K562 (cell line): ENCODE data around the gene PDCD7. TPM values are rescaled to one million over a fixed set of nuclear protein-coding genes. Genes with fewer than 3 reads are reported as not detected.

Source experiments
- ATAC-seq: fragments of 200-7000 bp; cut with Tn5 transposase; 3 replicates; pipeline ENCODE4 v1.9.1; 2020; ENCODE audit warnings: moderate library complexity
- BruUV-seq: library from RNA; stranded (reverse); fragments of 400-500 nt; replicated peaks from 2 replicates; lab custom pipeline; 2021; lab: Mats Ljungman, UMichigan
- CTCF ChIA-PET: fragments of 300-600 bp; formaldehyde crosslinking; extraction: SDS; loops from one replicate; lab custom pipeline; 2021; ENCODE audit warnings: low intra/inter-chr PET ratio; lab: Yijun Ruan, JAX
- POLR2A ChIA-PET: fragments of 300-600, 350-650 bp; sonication (Branson Sonifier 250); formaldehyde crosslinking; extraction: SDS; loops from one replicate; lab custom pipeline; 2021; ENCODE audit warnings: antibody characterized with exemption, inconsistent platforms; lab: Yijun Ruan, JAX
- DNase-seq, 4 experiments: peaks; one replicate each; pipeline versions ENCODE4 v3.0.0 to v3.0.0-alpha.2; 2011 to 2018; ENCODE audit warnings: low spot score in 3 of 4, mixed read lengths in 3 of 4; ENCODE audit errors: extremely low read depth in 1 of 4
- FAIRE-seq: peaks from 2 replicates; lab custom pipeline; 2011; peaks lifted over from hg19 to GRCh38; lab: Jason Lieb, UNC
- H2AFZ ChIP-seq: 2 replicates; pipeline ENCODE4 v1.6.0; 2011; ENCODE audit warnings: low read depth, low read length, control low read depth, inconsistent platforms
- H3K27ac ChIP-seq: fragments of 200-600 bp; 3 replicates; pipeline ENCODE4 v1.8.0; 2011; ENCODE audit warnings: low read depth, mild to moderate bottlenecking, control low read depth, inconsistent platforms, low read length, moderate library complexity, mixed read lengths; ENCODE audit errors: extremely low read depth
- H3K27me3 ChIP-seq, 2 experiments: fragments of 300-600 bp in 1 of 2; 2 replicates in 1 of 2; 3 replicates in 1 of 2; pipeline versions ENCODE4 v1.6.0 to v1.8.0; 2011; ENCODE audit warnings: inconsistent platforms in 2 of 2, low read length in 2 of 2, mild to moderate bottlenecking in 1 of 2, mixed read lengths in 1 of 2, moderate library complexity in 1 of 2; ENCODE audit not compliant: control insufficient read depth in 2 of 2, insufficient read depth in 2 of 2
- H3K36me3 ChIP-seq: fragments of 300-600 bp; 3 replicates; pipeline ENCODE4 v1.8.0; 2011; ENCODE audit warnings: mild to moderate bottlenecking, low read length, inconsistent platforms; ENCODE audit not compliant: control insufficient read depth, insufficient read depth
- H3K4me1 ChIP-seq, 2 experiments: fragments of 200-600 bp in 1 of 2; replicated peaks in 1 of 2; 2 replicates in 1 of 2; 3 replicates in 1 of 2; pipeline versions ENCODE4 v1.5.1 to v1.8.0; 2011; ENCODE audit warnings: inconsistent platforms in 2 of 2, low read length in 2 of 2, mild to moderate bottlenecking in 1 of 2, mixed read lengths in 1 of 2, moderate library complexity in 1 of 2; ENCODE audit not compliant: control insufficient read depth in 2 of 2, insufficient read depth in 2 of 2
- H3K4me2 ChIP-seq: 2 replicates; pipeline ENCODE4 v1.6.1; 2011; ENCODE audit warnings: low read length, control low read depth, inconsistent platforms, mixed read lengths; ENCODE audit not compliant: insufficient read depth
- H3K4me3 ChIP-seq: fragments of 200-600 bp; sonication (generic), shearing (Covaris generic); 2 replicates; pipeline ENCODE4 v1.5.1; 2016; ENCODE audit warnings: control low read depth, inconsistent platforms
- H3K79me2 ChIP-seq: fragments of 200-600 bp; 3 replicates; pipeline ENCODE4 v1.8.0; 2011; ENCODE audit warnings: low read length, inconsistent platforms; ENCODE audit not compliant: control insufficient read depth, insufficient read depth
- H3K9ac ChIP-seq, 2 experiments: 2 replicates each; pipeline versions ENCODE4 v1.6.0 to v1.6.1; 2011; ENCODE audit warnings: low read depth in 2 of 2, low read length in 2 of 2, control low read depth in 1 of 2, inconsistent platforms in 1 of 2, mild to moderate bottlenecking in 1 of 2, mixed read lengths in 1 of 2; ENCODE audit not compliant: insufficient read depth in 1 of 2
- H3K9me1 ChIP-seq: one replicate; pipeline ENCODE4 v1.6.0; 2011; ENCODE audit warnings: inconsistent platforms, mild to moderate bottlenecking, low read length, moderate library complexity; ENCODE audit not compliant: control insufficient read depth, insufficient read depth
- H3K9me3 ChIP-seq: replicated peaks from 2 replicates; pipeline ENCODE4 v1.5.1; 2011; ENCODE audit warnings: low read depth, low read length, inconsistent platforms; ENCODE audit not compliant: control insufficient read depth, insufficient read depth
- H4K20me1 ChIP-seq: replicated peaks from 2 replicates; pipeline ENCODE4 v1.6.1; 2011; ENCODE audit warnings: low read length, inconsistent platforms, mixed read lengths; ENCODE audit not compliant: control insufficient read depth, insufficient read depth
- CBX2 ChIP-seq: fragments of 200-600 bp; sonication (generic); IDR thresholded peaks from one replicate; pipeline ENCODE4 v1.6.1; 2012; ENCODE audit warnings: mild to moderate bottlenecking, low read length, inconsistent platforms; ENCODE audit not compliant: insufficient read depth, poor library complexity, severe bottlenecking
- CHD2 ChIP-seq: IDR thresholded peaks from 2 replicates; pipeline ENCODE4 v1.6.1; 2011; ENCODE audit warnings: low read depth, low read length
- CTBP1 ChIP-seq: fragments of 450-650 bp; IDR thresholded peaks from 2 replicates; pipeline ENCODE4 v1.6.1; 2016; ENCODE audit warnings: borderline replicate concordance
- HMGN3 ChIP-seq: IDR thresholded peaks from 2 replicates; pipeline ENCODE4 v1.6.1; 2011; ENCODE audit warnings: borderline replicate concordance, low read depth, mild to moderate bottlenecking, mixed read lengths, low read length; ENCODE audit not compliant: insufficient read length; ENCODE audit errors: extremely low read depth
- MAZ ChIP-seq, 2 experiments: fragments of 450-650 bp in 1 of 2; sonication (generic) in 1 of 2; formaldehyde crosslinking; IDR thresholded peaks in 1 of 2; conservative IDR thresholded peaks in 1 of 2; 2 replicates each; pipeline versions ENCODE4 v1.4.0 to v1.5.0; 2020; ENCODE audit warnings: mild to moderate bottlenecking in 1 of 2, missing genetic modification reagents in 1 of 2
- MYC ChIP-seq, 2 experiments: fragments of 250-450 bp in 1 of 2; sonication (Bioruptor Pico) in 1 of 2; IDR thresholded peaks; 2 replicates each; pipeline versions ENCODE4 v1.5.1 to v1.6.1; 2012 to 2021; ENCODE audit warnings: low read depth in 2 of 2, borderline replicate concordance in 1 of 2, improper control_type of control experiment in 1 of 2, low read length in 1 of 2, mild to moderate bottlenecking in 1 of 2, moderate library complexity in 1 of 2
- NFE2 ChIP-seq: IDR thresholded peaks from 2 replicates; pipeline ENCODE4 v1.6.1; 2014; ENCODE audit warnings: antibody characterized with exemption, low read depth
- OTX1 ChIP-seq: fragments of 450-650 bp; formaldehyde crosslinking; IDR thresholded peaks from 2 replicates; pipeline ENCODE4 v1.4.0; 2022; ENCODE audit warnings: mild to moderate bottlenecking
- SMARCA5 ChIP-seq: fragments of 450-650 bp; IDR thresholded peaks from 2 replicates; pipeline ENCODE4 v1.6.1; 2016
- ZNF696 ChIP-seq: fragments of 250-450 bp; sonication (Bioruptor Pico); conservative IDR thresholded peaks from 2 replicates; pipeline ENCODE4 v1.4.0; 2020; ENCODE audit warnings: mild to moderate bottlenecking, moderate library complexity
- WGBS: fragments of 100-300 bp; shearing (Covaris generic); methylation state at CpG from one replicate; pipeline ENCODE4 v1.1.6; 2016; ENCODE audit warnings: low coverage, mixed read lengths; ENCODE audit not compliant: insufficient coverage; ENCODE audit errors: missing lambda C conversion rate; 5-methylcytosine and 5-hydroxymethylcytosine counted together
- in situ Hi-C: fragments of 300-500 bp; cut with MboI; formaldehyde crosslinking; loops from 4 replicates; pipeline ENCODE4 v1.15.0; 2018; ENCODE audit warnings: inconsistent platforms, mixed read lengths
- intact Hi-C: fragments of 100-400 bp; cut with micrococcal nuclease; formaldehyde crosslinking; loops from 2 replicates; pipeline ENCODE4 v1.14.2; 2022
- polyA plus RNA-seq, 8 experiments: library from polyadenylated mRNA; depleted of rRNA in 4 of 8; stranded (reverse) in 5 of 8; unstranded in 3 of 8; fragments of >200 nt; fragmentation: Nextera tagmentation in 2 of 8; fragmentation: Illumina TruSeq in 1 of 8; extraction: Ambion mirVana in 2 of 8; extraction: Trizol in 1 of 8; gene quantifications; 2 replicates each; pipeline versions ENCODE4 v1.2.1 to v1.2.3, GENCODE V29; 2011 to 2014; ENCODE audit warnings: inconsistent platforms in 1 of 8, missing spikeins in 1 of 8
- total RNA-seq, 7 experiments: library from RNA; depleted of rRNA in 6 of 7; stranded (reverse); fragments of >200 nt in 6 of 7; fragmentation: Illumina TruSeq in 2 of 7; extraction: Trizol in 2 of 7; gene quantifications; 2 replicates each; pipeline versions ENCODE4 v1.2.1 to v1.2.3, GENCODE V29; 2011 to 2021; ENCODE audit warnings: low replicate concordance in 1 of 7
- TF ChIP-seq, protein P1 (sequence below): fragments of 450-650 bp; IDR thresholded peaks from 2 replicates; pipeline ENCODE4 v1.6.1; 2016; ENCODE audit warnings: missing biosample characterization, missing genetic modification characterization
- TF ChIP-seq, protein P2 (sequence below), 2 experiments: fragments of 450-650 bp in 1 of 2; IDR thresholded peaks; 2 replicates each; pipeline ENCODE4 v1.6.1; 2011 to 2017; ENCODE audit warnings: low read depth in 2 of 2, antibody characterized with exemption in 1 of 2, borderline replicate concordance in 1 of 2, low read length in 1 of 2, mild to moderate bottlenecking in 1 of 2, mixed read lengths in 1 of 2; ENCODE audit not compliant: control insufficient read depth in 1 of 2

The PDCD7 gene
- total and polyA plus RNA-seq, 9 of the 15 experiments (the other 6 are each of a cell fraction or from before 2014, with no cell fraction given) = 11.8 to 30.2 (median 18.8) TPM

DNA sequence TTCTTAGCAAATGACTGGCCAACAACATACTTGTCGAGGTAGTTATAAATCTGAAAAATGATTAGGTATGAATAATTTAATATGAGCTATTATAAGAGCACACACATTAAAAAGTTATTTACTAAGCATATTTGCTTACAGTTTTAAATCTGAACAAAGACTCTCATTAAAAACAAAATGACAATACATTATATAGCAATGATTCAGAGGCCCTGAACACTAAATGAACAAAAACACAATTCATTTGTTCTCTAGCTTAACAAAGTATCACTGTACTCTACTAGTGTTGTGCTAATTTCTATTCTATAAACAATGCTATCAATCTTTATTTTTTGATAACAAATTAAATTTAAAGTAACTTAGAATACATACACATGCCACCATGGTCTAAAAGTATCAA, 30.5 kb upstream of the PDCD7 start:
- ATAC-seq = no peak
- TF ChIP-seq HMGN3 (no peak), CBX2 (no peak)
- Histone ChIP-seq H3K4me1 (no peaks in the 10 kb centered on the region), H3K27ac (no peak overlapping the region), H3K4me3 (no peak overlapping the region), H3K4me2 (no peak overlapping the region), H2AFZ (no peak overlapping the region), H4K20me1 (no peaks in the 10 kb centered on the region), H3K9me1 (no peaks in the 10 kb centered on the region), H3K79me2 (no peaks in the 10 kb centered on the region), H3K9ac (no peak overlapping the region), H3K36me3 (peaks cover 49% of the 10 kb centered on the region), H3K27me3 (no peaks in the 10 kb centered on the region), H3K9me3 (no peaks in the 10 kb centered on the region)
- ChIA-PET POLR2A (interaction anchor here (0.6 to 2.0 kb wide), 2 partner anchors 10 to 88 kb away, joined by 3 to 5 read pairs; no protein-coding TSS in a partner anchor), CTCF (no interaction called here)
- DNase-seq = no peak
- FAIRE-seq = no peak
- intact Hi-C loops (no loop called here), in situ Hi-C loops (no loop called here)
- no TSS peak for BruUV-seq
- 79% methylated on average over 1 of the region's 1 CpG for WGBS

DNA sequence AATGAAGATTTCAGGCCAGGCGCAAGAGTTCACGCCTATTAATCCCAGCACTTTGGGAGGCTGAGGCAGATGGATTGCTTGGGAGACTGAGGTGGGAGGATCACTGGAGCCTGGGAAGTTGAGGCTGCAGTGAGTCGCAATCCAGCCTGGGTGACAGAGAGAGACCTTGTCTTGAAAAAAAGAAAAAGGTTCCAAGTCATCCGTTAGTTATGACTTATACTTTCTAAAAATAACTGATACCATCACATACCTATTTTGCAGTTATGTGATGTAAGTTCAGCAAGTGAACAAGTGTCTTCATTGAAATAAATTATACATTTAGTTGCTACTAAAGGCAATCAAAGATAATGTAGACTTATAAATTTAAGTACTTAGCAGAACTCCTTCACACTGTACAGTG, 29.4 kb upstream of the PDCD7 start:
- intact Hi-C loops = no loop called here
- no peak overlapping the region for H2AFZ ChIP-seq
- no peaks in the 10 kb centered on the region for H3K9me1 ChIP-seq
- WGBS = 86% methylated on average over 4 of the region's 4 CpGs
- H3K27ac ChIP-seq = no peak overlapping the region
- no peaks in the 10 kb centered on the region for H3K27me3 ChIP-seq
- H3K9ac ChIP-seq = no peak overlapping the region
- BruUV-seq = no TSS peak
- no peak for ATAC-seq
- no peak overlapping the region for H3K4me3 ChIP-seq
- H3K4me1 ChIP-seq = no peaks in the 10 kb centered on the region
- DNase-seq = no peak
- in situ Hi-C loops = no loop called here
- POLR2A ChIA-PET = interaction anchor here (2.9 kb wide), 1 partner anchor 142 kb away, joined by 14 read pairs; the partner anchor contains the start of gene RNU5B-1
- no peaks in the 10 kb centered on the region for H3K9me3 ChIP-seq
- peaks cover 59% of the 10 kb centered on the region for H3K36me3 ChIP-seq
- H3K4me2 ChIP-seq = no peak overlapping the region
- FAIRE-seq = no peak
- no peaks in the 10 kb centered on the region for H3K79me2 ChIP-seq
- no peaks in the 10 kb centered on the region for H4K20me1 ChIP-seq
- CTCF ChIA-PET = no interaction called here
- TF ChIP-seq SMARCA5 (no peak), ZNF696 (no peak), MAZ (CRISPR knock-in tag; conservative IDR thresholded peaks at IDR 0.05 in 1 of 2, IDR thresholded peaks at IDR 0.05 in 1 of 2) (no peak), OTX1 (CRISPR knock-in tag) (no peak), MYC (IDR thresholded peaks at IDR 0.05; ENCODE audit: low read depth, low read length) (no peak), MYC (CRISPR knock-in tag; IDR thresholded peaks at IDR 0.05; ENCODE audit: borderline replicate concordance, low read depth) (no peak), CHD2 (no peak), CTBP1 (no peak), NFE2 (no peak)
- TF ChIP-seq, protein P1, sequence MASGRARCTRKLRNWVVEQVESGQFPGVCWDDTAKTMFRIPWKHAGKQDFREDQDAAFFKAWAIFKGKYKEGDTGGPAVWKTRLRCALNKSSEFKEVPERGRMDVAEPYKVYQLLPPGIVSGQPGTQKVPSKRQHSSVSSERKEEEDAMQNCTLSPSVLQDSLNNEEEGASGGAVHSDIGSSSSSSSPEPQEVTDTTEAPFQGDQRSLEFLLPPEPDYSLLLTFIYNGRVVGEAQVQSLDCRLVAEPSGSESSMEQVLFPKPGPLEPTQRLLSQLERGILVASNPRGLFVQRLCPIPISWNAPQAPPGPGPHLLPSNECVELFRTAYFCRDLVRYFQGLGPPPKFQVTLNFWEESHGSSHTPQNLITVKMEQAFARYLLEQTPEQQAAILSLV (tag) = no peak
- TF ChIP-seq, protein P2, sequence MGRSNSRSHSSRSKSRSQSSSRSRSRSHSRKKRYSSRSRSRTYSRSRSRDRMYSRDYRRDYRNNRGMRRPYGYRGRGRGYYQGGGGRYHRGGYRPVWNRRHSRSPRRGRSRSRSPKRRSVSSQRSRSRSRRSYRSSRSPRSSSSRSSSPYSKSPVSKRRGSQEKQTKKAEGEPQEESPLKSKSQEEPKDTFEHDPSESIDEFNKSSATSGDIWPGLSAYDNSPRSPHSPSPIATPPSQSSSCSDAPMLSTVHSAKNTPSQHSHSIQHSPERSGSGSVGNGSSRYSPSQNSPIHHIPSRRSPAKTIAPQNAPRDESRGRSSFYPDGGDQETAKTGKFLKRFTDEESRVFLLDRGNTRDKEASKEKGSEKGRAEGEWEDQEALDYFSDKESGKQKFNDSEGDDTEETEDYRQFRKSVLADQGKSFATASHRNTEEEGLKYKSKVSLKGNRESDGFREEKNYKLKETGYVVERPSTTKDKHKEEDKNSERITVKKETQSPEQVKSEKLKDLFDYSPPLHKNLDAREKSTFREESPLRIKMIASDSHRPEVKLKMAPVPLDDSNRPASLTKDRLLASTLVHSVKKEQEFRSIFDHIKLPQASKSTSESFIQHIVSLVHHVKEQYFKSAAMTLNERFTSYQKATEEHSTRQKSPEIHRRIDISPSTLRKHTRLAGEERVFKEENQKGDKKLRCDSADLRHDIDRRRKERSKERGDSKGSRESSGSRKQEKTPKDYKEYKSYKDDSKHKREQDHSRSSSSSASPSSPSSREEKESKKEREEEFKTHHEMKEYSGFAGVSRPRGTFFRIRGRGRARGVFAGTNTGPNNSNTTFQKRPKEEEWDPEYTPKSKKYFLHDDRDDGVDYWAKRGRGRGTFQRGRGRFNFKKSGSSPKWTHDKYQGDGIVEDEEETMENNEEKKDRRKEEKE (IDR thresholded peaks at IDR 0.05; ENCODE audit: borderline replicate concordance in 1 of 2, control insufficient read depth in 1 of 2, low read depth in 2 of 2, low read length in 1 of 2) = no peak
